ENCODE data around the gene PCK2. TPM values are rescaled to one million over a fixed set of nuclear protein-coding genes. Genes with fewer than 3 reads are reported as not detected.

The PCK2 gene
- total and polyA plus RNA-seq, 2 of the 13 experiments (the other 11 are each of a cell fraction or from before 2014, with no cell fraction given), result 129 to 272 TPM

DNA sequence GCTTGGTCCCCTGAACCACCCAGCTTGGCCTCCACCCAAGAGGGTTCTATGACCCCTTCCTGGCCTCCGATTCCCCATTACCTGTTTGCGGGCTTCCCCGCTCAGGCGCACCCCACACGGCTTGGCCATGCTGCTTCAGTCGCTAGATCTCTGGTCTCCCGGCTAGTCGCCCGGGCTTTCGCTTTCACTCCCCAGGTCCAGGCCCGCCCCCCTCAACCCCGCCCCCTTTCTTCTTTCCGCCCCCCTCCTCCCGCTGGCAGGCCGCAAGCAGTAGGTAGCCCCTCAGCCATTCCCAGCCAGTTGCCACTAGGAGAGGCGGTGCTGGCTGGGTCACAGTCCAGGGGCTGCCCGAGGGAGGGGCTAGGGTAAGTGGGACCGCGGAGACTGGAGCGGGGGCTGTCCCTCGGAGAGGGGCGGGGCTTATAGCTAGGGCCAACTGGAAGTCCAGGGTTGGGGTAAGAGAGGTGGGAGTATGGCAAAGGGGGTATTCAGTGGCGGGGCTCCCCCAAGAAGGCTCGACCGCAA lies 52.4 kb downstream of the PCK2 start, which contains the start of gene PSME2 (continued):
- TF ChIP-seq NFIC (IDR thresholded peaks at IDR 0.05; ENCODE audit: low read length), result no peak
- no peak; the same call in 1 of the 2 replicates for TF ChIP-seq SMAD3 (CRISPR knock-in tag; IDR thresholded peaks at IDR 0.05)
- peak; percentile 76; the same call in 1 of the 2 replicates for TF ChIP-seq ZNF644 (CRISPR knock-in tag; IDR thresholded peaks at IDR 0.05; ENCODE audit: low read depth)
- no peak for TF ChIP-seq RAD51 (IDR thresholded peaks at IDR 0.05; ENCODE audit: borderline replicate concordance)
- TF ChIP-seq, protein P1, sequence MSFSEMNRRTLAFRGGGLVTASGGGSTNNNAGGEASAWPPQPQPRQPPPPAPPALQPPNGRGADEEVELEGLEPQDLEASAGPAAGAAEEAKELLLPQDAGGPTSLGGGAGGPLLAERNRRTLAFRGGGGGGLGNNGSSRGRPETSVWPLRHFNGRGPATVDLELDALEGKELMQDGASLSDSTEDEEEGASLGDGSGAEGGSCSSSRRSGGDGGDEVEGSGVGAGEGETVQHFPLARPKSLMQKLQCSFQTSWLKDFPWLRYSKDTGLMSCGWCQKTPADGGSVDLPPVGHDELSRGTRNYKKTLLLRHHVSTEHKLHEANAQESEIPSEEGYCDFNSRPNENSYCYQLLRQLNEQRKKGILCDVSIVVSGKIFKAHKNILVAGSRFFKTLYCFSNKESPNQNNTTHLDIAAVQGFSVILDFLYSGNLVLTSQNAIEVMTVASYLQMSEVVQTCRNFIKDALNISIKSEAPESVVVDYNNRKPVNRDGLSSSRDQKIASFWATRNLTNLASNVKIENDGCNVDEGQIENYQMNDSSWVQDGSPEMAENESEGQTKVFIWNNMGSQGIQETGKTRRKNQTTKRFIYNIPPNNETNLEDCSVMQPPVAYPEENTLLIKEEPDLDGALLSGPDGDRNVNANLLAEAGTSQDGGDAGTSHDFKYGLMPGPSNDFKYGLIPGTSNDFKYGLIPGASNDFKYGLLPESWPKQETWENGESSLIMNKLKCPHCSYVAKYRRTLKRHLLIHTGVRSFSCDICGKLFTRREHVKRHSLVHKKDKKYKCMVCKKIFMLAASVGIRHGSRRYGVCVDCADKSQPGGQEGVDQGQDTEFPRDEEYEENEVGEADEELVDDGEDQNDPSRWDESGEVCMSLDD (CRISPR knock-in tag; IDR thresholded peaks at IDR 0.05; ENCODE audit: borderline replicate concordance), result no peak
- TF ChIP-seq, protein P2, sequence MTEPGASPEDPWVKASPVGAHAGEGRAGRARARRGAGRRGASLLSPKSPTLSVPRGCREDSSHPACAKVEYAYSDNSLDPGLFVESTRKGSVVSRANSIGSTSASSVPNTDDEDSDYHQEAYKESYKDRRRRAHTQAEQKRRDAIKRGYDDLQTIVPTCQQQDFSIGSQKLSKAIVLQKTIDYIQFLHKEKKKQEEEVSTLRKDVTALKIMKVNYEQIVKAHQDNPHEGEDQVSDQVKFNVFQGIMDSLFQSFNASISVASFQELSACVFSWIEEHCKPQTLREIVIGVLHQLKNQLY (CRISPR knock-in tag; IDR thresholded peaks at IDR 0.05), result no peak
- TF ChIP-seq, protein P3, sequence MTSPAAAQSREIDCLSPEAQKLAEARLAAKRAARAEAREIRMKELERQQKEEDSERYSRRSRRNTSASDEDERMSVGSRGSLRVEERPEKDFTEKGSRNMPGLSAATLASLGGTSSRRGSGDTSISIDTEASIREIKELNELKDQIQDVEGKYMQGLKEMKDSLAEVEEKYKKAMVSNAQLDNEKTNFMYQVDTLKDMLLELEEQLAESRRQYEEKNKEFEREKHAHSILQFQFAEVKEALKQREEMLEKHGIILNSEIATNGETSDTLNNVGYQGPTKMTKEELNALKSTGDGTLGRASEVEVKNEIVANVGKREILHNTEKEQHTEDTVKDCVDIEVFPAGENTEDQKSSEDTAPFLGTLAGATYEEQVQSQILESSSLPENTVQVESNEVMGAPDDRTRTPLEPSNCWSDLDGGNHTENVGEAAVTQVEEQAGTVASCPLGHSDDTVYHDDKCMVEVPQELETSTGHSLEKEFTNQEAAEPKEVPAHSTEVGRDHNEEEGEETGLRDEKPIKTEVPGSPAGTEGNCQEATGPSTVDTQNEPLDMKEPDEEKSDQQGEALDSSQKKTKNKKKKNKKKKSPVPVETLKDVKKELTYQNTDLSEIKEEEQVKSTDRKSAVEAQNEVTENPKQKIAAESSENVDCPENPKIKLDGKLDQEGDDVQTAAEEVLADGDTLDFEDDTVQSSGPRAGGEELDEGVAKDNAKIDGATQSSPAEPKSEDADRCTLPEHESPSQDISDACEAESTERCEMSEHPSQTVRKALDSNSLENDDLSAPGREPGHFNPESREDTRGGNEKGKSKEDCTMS (CRISPR knock-in tag; conservative IDR thresholded peaks at IDR 0.05), result peak; percentile 92
- peak; percentile 38; the same call in 1 of the 2 replicates for TF ChIP-seq SMYD3 (CRISPR knock-in tag; IDR thresholded peaks at IDR 0.05)
- peak; percentile 9; the same call in 1 of the 2 replicates for TF ChIP-seq YEATS2 (CRISPR knock-in tag; IDR thresholded peaks at IDR 0.05; ENCODE audit: borderline replicate concordance)
- TF ChIP-seq CEBPG (CRISPR knock-in tag; IDR thresholded peaks at IDR 0.05), result peak; percentile 38; the same call in 1 of the 2 replicates
- TF ChIP-seq SIX1 (CRISPR knock-in tag; IDR thresholded peaks at IDR 0.05; ENCODE audit: borderline replicate concordance), result no peak
- no peak for TF ChIP-seq TCF7L2 (IDR thresholded peaks at IDR 0.05; ENCODE audit: low read depth, low read length)
- peak; percentile 55; the same call in 1 of the 2 replicates for TF ChIP-seq WIZ (CRISPR knock-in tag; IDR thresholded peaks at IDR 0.05)
- TF ChIP-seq TAF15 (IDR thresholded peaks at IDR 0.05; ENCODE audit: low read depth, low read length, poor library complexity, severe bottlenecking), result no peak
- TF ChIP-seq ZNF773 (CRISPR knock-in tag; IDR thresholded peaks at IDR 0.05; ENCODE audit: borderline replicate concordance), result no peak
- TF ChIP-seq NFATC3 (CRISPR knock-in tag; IDR thresholded peaks at IDR 0.05), result no peak
- no peak for TF ChIP-seq ZNF34 (CRISPR knock-in tag; IDR thresholded peaks at IDR 0.05; ENCODE audit: borderline replicate concordance)
- TF ChIP-seq ZNF160 (CRISPR knock-in tag; IDR thresholded peaks at IDR 0.05), result peak; percentile 81
- no peak for TF ChIP-seq SRSF4 (IDR thresholded peaks at IDR 0.05; ENCODE audit: low read depth, low read length, poor library complexity, severe bottlenecking)
- TF ChIP-seq EP300 (IDR thresholded peaks at IDR 0.05; ENCODE audit: low read depth in 2 of 2, low read length in 2 of 2), result peak in 1 of 2 experiments; percentile 35; a peak in 1 of 4 replicates
- no peak for TF ChIP-seq EP300 (CRISPR knock-in tag; IDR thresholded peaks at IDR 0.05; ENCODE audit: borderline replicate concordance)
- TF ChIP-seq SRF (IDR thresholded peaks at IDR 0.05; ENCODE audit: low read depth, low read length), result no peak
- no peak for TF ChIP-seq ZFAT (CRISPR knock-in tag; conservative IDR thresholded peaks at IDR 0.05)
- 0 out of 2 replicates have a peak, but pooled peaks have one; percentile 87 for TF ChIP-seq ZNF616 (CRISPR knock-in tag; IDR thresholded peaks at IDR 0.05; ENCODE audit: low read depth)
- TF ChIP-seq HES4 (CRISPR knock-in tag; IDR thresholded peaks at IDR 0.05; ENCODE audit: borderline replicate concordance), result no peak
- TF ChIP-seq ZNF652 (CRISPR knock-in tag; IDR thresholded peaks at IDR 0.05; ENCODE audit: borderline replicate concordance, low read depth), result no peak
- TF ChIP-seq EHMT2 (IDR thresholded peaks at IDR 0.05; ENCODE audit: borderline replicate concordance, low read depth, low read length), result no peak
